IMR-90 (cell line): ENCODE data around the gene DCST2. TPM values are rescaled to one million over a fixed set of nuclear protein-coding genes. Genes with fewer than 3 reads are reported as not detected.

Source experiments
- ATAC-seq: fragments of 200-7000 bp; cut with Tn5 transposase; 2 replicates; pipeline ENCODE4 v1.9.1; 2020; ENCODE audit warnings: low read depth, mild to moderate bottlenecking, moderate library complexity
- BruUV-seq: library from RNA; stranded (reverse); fragments of 400-500 nt; replicated peaks from 2 replicates; lab custom pipeline; 2021; lab: Mats Ljungman, UMichigan
- CTCF ChIA-PET: fragments of 300-600 bp; formaldehyde crosslinking; extraction: SDS; loops from one replicate; lab custom pipeline; 2021; ENCODE audit warnings: antibody characterized with exemption; lab: Yijun Ruan, JAX
- POLR2A ChIA-PET: fragments of 300-600 bp; sonication (Branson Sonifier 250); formaldehyde crosslinking; loops from one replicate; lab custom pipeline; 2022; ENCODE audit warnings: antibody characterized with exemption; ENCODE audit not compliant: unreplicated experiment; lab: Charles Lee
- DNase-seq: peaks from one replicate; pipeline ENCODE4 v3.0.0; 2013
- H2AFZ ChIP-seq: replicated peaks from 2 replicates; pipeline ENCODE3; 2013; ENCODE audit warnings: low read length, mild to moderate bottlenecking; ENCODE audit not compliant: poor library complexity
- H2AK5ac ChIP-seq: 2 replicates; pipeline ENCODE4 v1.6.1; 2013; ENCODE audit warnings: low read depth, low read length, inconsistent platforms
- H2AK9ac ChIP-seq: replicated peaks from 2 replicates; pipeline ENCODE3; 2013; ENCODE audit warnings: mild to moderate bottlenecking, low read depth, low read length, moderate library complexity; ENCODE audit not compliant: poor library complexity
- H2BK120ac ChIP-seq: 2 replicates; pipeline ENCODE4 v1.6.1; 2013; ENCODE audit warnings: low read depth, low read length, inconsistent platforms
- H2BK15ac ChIP-seq: 3 replicates; pipeline ENCODE4 v1.6.1; 2013; ENCODE audit warnings: low read depth, low read length, inconsistent platforms
- H2BK20ac ChIP-seq: 2 replicates; pipeline ENCODE4 v1.6.1; 2013; ENCODE audit warnings: low read depth, mild to moderate bottlenecking, inconsistent platforms, low read length, moderate library complexity
- H2BK5ac ChIP-seq: 2 replicates; pipeline ENCODE4 v1.6.1; 2013; ENCODE audit warnings: mild to moderate bottlenecking, low read depth, low read length, inconsistent platforms; ENCODE audit not compliant: poor library complexity, severe bottlenecking
- H3K14ac ChIP-seq: replicated peaks from 2 replicates; pipeline ENCODE4 v1.6.1; 2013; ENCODE audit warnings: low read depth, low read length, inconsistent platforms
- H3K18ac ChIP-seq: 2 replicates; pipeline ENCODE4 v1.6.1; 2013; ENCODE audit warnings: low read depth, low read length, control low read depth
- H3K23ac ChIP-seq: 2 replicates; pipeline ENCODE4 v1.6.1; 2013; ENCODE audit warnings: low read depth, low read length, inconsistent platforms
- H3K27ac ChIP-seq: 2 replicates; pipeline ENCODE4 v1.5.1; 2013; ENCODE audit warnings: mild to moderate bottlenecking, control low read depth, low read length; ENCODE audit not compliant: insufficient read depth
- H3K27me3 ChIP-seq: 2 replicates; pipeline ENCODE4 v1.6.1; 2013; ENCODE audit warnings: low read length; ENCODE audit not compliant: control insufficient read depth, insufficient read depth
- H3K36me3 ChIP-seq: 2 replicates; pipeline ENCODE4 v1.6.1; 2013; ENCODE audit warnings: low read length, mixed read lengths; ENCODE audit not compliant: control insufficient read depth, insufficient read depth
- H3K4ac ChIP-seq: 2 replicates; pipeline ENCODE4 v1.6.1; 2013; ENCODE audit warnings: low read depth, low read length, inconsistent platforms
- H3K4me1 ChIP-seq: 2 replicates; pipeline ENCODE4 v1.6.1; 2013; ENCODE audit warnings: low read length, mixed read lengths; ENCODE audit not compliant: control insufficient read depth, insufficient read depth
- H3K4me2 ChIP-seq: 2 replicates; pipeline ENCODE4 v1.6.1; 2013; ENCODE audit warnings: low read depth, mild to moderate bottlenecking, control low read depth, low read length, moderate library complexity
- H3K4me3 ChIP-seq: 2 replicates; pipeline ENCODE4 v1.5.1; 2013; ENCODE audit warnings: low read depth, mild to moderate bottlenecking, control low read depth, low read length, moderate library complexity; ENCODE audit not compliant: insufficient read depth
- H3K56ac ChIP-seq: 2 replicates; pipeline ENCODE4 v1.6.1; 2013; ENCODE audit warnings: low read length, inconsistent platforms; ENCODE audit not compliant: insufficient read depth; ENCODE audit errors: extremely low read depth
- H3K79me1 ChIP-seq, 2 experiments: 2 replicates each; pipeline ENCODE4 v1.6.1; 2013; ENCODE audit warnings: low read length in 2 of 2, inconsistent platforms in 1 of 2, low read depth in 1 of 2
- H3K9ac ChIP-seq: 2 replicates; pipeline ENCODE4 v1.6.1; 2013; ENCODE audit warnings: low read depth, low read length, control low read depth
- H3K9me1 ChIP-seq: 2 replicates; pipeline ENCODE4 v1.6.1; 2013; ENCODE audit warnings: low read length, inconsistent platforms; ENCODE audit not compliant: insufficient read depth
- H3K9me3 ChIP-seq: 2 replicates; pipeline ENCODE4 v1.6.1; 2013; ENCODE audit warnings: low read length; ENCODE audit not compliant: control insufficient read depth, insufficient read depth
- H4K20me1 ChIP-seq: 2 replicates; pipeline ENCODE4 v1.6.1; 2013; ENCODE audit warnings: low read length, inconsistent platforms; ENCODE audit not compliant: insufficient read depth
- H4K5ac ChIP-seq: 2 replicates; pipeline ENCODE4 v1.6.1; 2013; ENCODE audit warnings: mild to moderate bottlenecking, low read depth, low read length, control low read depth
- H4K8ac ChIP-seq, 2 experiments: 2 replicates each; pipeline ENCODE4 v1.6.1; 2013; ENCODE audit warnings: low read depth in 2 of 2, low read length in 2 of 2, control low read depth in 1 of 2, inconsistent platforms in 1 of 2
- H4K91ac ChIP-seq: 2 replicates; pipeline ENCODE4 v1.6.1; 2013; ENCODE audit warnings: low read depth, low read length, inconsistent platforms; ENCODE audit not compliant: insufficient read depth
- CHD1 ChIP-seq: IDR thresholded peaks from 2 replicates; pipeline ENCODE4 v1.6.1; 2012; ENCODE audit warnings: low read depth, low read length, improper control_type of control experiment
- MAFK ChIP-seq: IDR thresholded peaks from 2 replicates; pipeline ENCODE4 v1.6.1; 2012; ENCODE audit warnings: low read depth, low read length, improper control_type of control experiment
- MAZ ChIP-seq: IDR thresholded peaks from 2 replicates; pipeline ENCODE4 v1.6.1; 2012; ENCODE audit warnings: low read depth, mild to moderate bottlenecking, low read length, improper control_type of control experiment, moderate library complexity, borderline replicate concordance
- MXI1 ChIP-seq: IDR thresholded peaks from 2 replicates; pipeline ENCODE4 v1.6.1; 2012; ENCODE audit warnings: low read depth, mild to moderate bottlenecking, low read length, moderate library complexity, borderline replicate concordance
- POLR2A ChIP-seq: IDR thresholded peaks from 2 replicates; pipeline ENCODE4 v1.6.1; 2012; ENCODE audit warnings: mild to moderate bottlenecking, low read depth, low read length
- RAD21 ChIP-seq: IDR thresholded peaks from 2 replicates; pipeline ENCODE4 v1.6.1; 2012; ENCODE audit warnings: low read length, improper control_type of control experiment
- SMC3 ChIP-seq: fragments of 150-350 bp; IDR thresholded peaks from 2 replicates; pipeline ENCODE4 v1.6.1; 2016; ENCODE audit warnings: low read depth, mild to moderate bottlenecking, antibody characterized with exemption, low read length, moderate library complexity
- WGBS, 2 experiments: methylation state at CpG; one replicate each; pipeline versions ENCODE4 v1.1.5 to v1.1.7; 2013; ENCODE audit warnings: missing lambda C conversion rate in 2 of 2; ENCODE audit not compliant: insufficient read length in 1 of 2; ENCODE audit errors: extremely low coverage in 2 of 2; 5-methylcytosine and 5-hydroxymethylcytosine counted together
- dilution Hi-C: fragments of 300-500 bp; cut with HindIII; formaldehyde crosslinking; loops from one replicate; pipeline ENCODE4 v1.14.3; 2018; ENCODE audit warnings: low sequenced_read_pairs; ENCODE audit not compliant: unreplicated experiment
- in situ Hi-C: fragments of 300-500 bp; cut with MboI; formaldehyde crosslinking; loops from 3 replicates; pipeline ENCODE4 v1.14.3; 2019; ENCODE audit warnings: low sequenced_read_pairs, inconsistent platforms, mixed read lengths
- intact Hi-C: fragments of 100-400 bp; cut with micrococcal nuclease; formaldehyde crosslinking; loops from 2 replicates; pipeline ENCODE4 v1.10.0; 2022
- polyA plus RNA-seq, 3 experiments: library from polyadenylated mRNA; depleted of rRNA; stranded (reverse); fragments of >200 nt; gene quantifications; 2 replicates each; pipeline ENCODE4 v1.2.3, GENCODE V29; 2012; ENCODE audit warnings: low replicate concordance in 1 of 3
- total RNA-seq: library from RNA; depleted of rRNA; stranded (reverse); fragments of >200 nt; gene quantifications from 2 replicates; pipeline ENCODE4 v1.2.3, GENCODE V29; 2012
- TF ChIP-seq, protein P1 (sequence below): fragments of 150-350 bp; IDR thresholded peaks from 2 replicates; pipeline ENCODE4 v1.6.1; 2017; ENCODE audit warnings: mild to moderate bottlenecking, antibody characterized with exemption, low read length, low read depth
- TF ChIP-seq, protein P2 (sequence below): fragments of 150-350 bp; IDR thresholded peaks from 2 replicates; pipeline ENCODE4 v1.6.1; 2016; ENCODE audit warnings: low read depth, mild to moderate bottlenecking, low read length, moderate library complexity, borderline replicate concordance

Gene DCST2
- total and polyA plus RNA-seq, 2 of the 4 experiments (the other 2 are of a cell fraction), result 0.14 TPM; not detected in 1

DNA sequence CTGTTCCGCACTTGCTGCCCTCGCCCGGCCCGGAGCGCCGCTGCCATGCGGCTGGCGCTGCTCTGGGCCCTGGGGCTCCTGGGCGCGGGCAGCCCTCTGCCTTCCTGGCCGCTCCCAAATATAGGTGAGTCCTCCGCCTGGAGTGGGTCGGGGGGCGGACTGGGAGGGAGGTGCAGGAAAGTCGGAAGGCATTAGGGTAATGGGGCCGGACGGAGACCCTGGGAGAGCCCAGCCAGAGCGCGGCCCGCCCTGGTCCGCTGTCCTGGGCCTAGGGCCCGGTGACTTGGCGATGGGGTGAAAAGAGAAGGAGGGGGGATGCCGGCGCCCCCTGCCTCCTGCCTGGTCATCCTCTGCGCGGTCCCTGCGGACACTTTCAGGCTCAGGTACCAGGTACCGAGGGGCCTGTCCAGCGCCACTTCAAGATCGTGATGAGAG, 17.8 kb upstream of the DCST2 start:
- 0 out of 2 replicates have a peak overlapping the region, but pooled peaks have one; percentile 56 for H3K14ac ChIP-seq
- H2BK20ac ChIP-seq, result no peak overlapping the region
- DNase-seq, result no peak
- TF ChIP-seq POLR2A, result 0 out of 2 replicates have a peak, but pooled peaks have one; percentile 22
- TF ChIP-seq MXI1, result peak; percentile 6; the same call in 1 of the 2 replicates
- no peak for TF ChIP-seq RAD21
- TF ChIP-seq MAFK, result no peak
- no peak for TF ChIP-seq CHD1
- TF ChIP-seq, protein P1, sequence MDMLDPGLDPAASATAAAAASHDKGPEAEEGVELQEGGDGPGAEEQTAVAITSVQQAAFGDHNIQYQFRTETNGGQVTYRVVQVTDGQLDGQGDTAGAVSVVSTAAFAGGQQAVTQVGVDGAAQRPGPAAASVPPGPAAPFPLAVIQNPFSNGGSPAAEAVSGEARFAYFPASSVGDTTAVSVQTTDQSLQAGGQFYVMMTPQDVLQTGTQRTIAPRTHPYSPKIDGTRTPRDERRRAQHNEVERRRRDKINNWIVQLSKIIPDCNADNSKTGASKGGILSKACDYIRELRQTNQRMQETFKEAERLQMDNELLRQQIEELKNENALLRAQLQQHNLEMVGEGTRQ, result no peak
- 0 out of 2 replicates have a peak, but pooled peaks have one; percentile 3 for TF ChIP-seq MAZ
- no peak for TF ChIP-seq SMC3
- TF ChIP-seq, protein P2, sequence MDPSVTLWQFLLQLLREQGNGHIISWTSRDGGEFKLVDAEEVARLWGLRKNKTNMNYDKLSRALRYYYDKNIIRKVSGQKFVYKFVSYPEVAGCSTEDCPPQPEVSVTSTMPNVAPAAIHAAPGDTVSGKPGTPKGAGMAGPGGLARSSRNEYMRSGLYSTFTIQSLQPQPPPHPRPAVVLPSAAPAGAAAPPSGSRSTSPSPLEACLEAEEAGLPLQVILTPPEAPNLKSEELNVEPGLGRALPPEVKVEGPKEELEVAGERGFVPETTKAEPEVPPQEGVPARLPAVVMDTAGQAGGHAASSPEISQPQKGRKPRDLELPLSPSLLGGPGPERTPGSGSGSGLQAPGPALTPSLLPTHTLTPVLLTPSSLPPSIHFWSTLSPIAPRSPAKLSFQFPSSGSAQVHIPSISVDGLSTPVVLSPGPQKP, result no peak
- peak overlapping the region; percentile 95 for H2AFZ ChIP-seq
- H4K91ac ChIP-seq, result no peak overlapping the region
- no peak overlapping the region for H3K56ac ChIP-seq
- no peak overlapping the region for H2BK5ac ChIP-seq
- H2AK5ac ChIP-seq, result no peak overlapping the region; the same call in 1 of the 2 replicates
- peak overlapping the region; percentile 96 for H2AK9ac ChIP-seq
- H3K79me1 ChIP-seq, result peaks cover 0 to 15% of the 10 kb centered on the region in 2 experiments; a peak in 2 of 4 replicates
- intact Hi-C loops (loop anchor here (5.0 kb wide), 1 partner anchor 49 kb away; the partner anchor contains the start of gene ZBTB7B), dilution Hi-C loops (no loop called here), in situ Hi-C loops (loop anchor here (10.0 kb wide), 1 partner anchor 97 kb away; the partner anchor contains the start of gene PBXIP1)
- H3K4me1 ChIP-seq, result peaks cover 8% of the 10 kb centered on the region
- no peaks in the 10 kb centered on the region; the same call in 1 of the 2 replicates for H4K20me1 ChIP-seq
- peak overlapping the region; percentile 62 for H3K9ac ChIP-seq
- H3K4me3 ChIP-seq, result peak overlapping the region; percentile 60
- H4K8ac ChIP-seq, result 0 out of 4 replicates have a peak overlapping the region, but pooled peaks of 1 of the 2 experiments have one; percentile 2
- no peaks in the 10 kb centered on the region for H3K27me3 ChIP-seq
- peak overlapping the region; percentile 31; the same call in 1 of the 2 replicates for H3K27ac ChIP-seq
- H2BK120ac ChIP-seq, result no peak overlapping the region
- no peak overlapping the region for H3K18ac ChIP-seq
- no TSS peak for BruUV-seq
- CTCF ChIA-PET, result interaction anchor here (1.0 to 1.3 kb wide), 4 partner anchors 10 to 33 kb away, joined by 3 to 7 read pairs (median 3); no protein-coding TSS in a partner anchor
- WGBS, 2 experiments, result 1% methylated on average over 15 of the region's 31 CpGs; no CpG with 5 or more reads in 1 of the 2 experiments
- peak overlapping the region; percentile 90 for H3K4me2 ChIP-seq
- peak; percentile 6 for ATAC-seq
- H3K4ac ChIP-seq, result peak overlapping the region; percentile 38; the same call in 1 of the 2 replicates
- H3K9me3 ChIP-seq, result no peaks in the 10 kb centered on the region
- H2BK15ac ChIP-seq, result no peak overlapping the region
- peak overlapping the region; percentile 68; the same call in 1 of the 2 replicates for H3K23ac ChIP-seq
- peaks cover 7% of the 10 kb centered on the region; the same call in 1 of the 2 replicates for H3K36me3 ChIP-seq
- no peak overlapping the region for H4K5ac ChIP-seq
- peaks cover 4% of the 10 kb centered on the region; the same call in 1 of the 2 replicates for H3K9me1 ChIP-seq
- POLR2A ChIA-PET, result interaction anchor here (0.6 kb wide), 4 partner anchors 40 to 727 kb away, joined by 3 to 7 read pairs (median 3); partner anchors contain the start of gene SHC1
